ENCODE data around the gene AGTR1. TPM values are rescaled to one million over a fixed set of nuclear protein-coding genes. Genes with fewer than 3 reads are reported as not detected.

Gene AGTR1
- total RNA-seq, 1 experiment from 2014 or later: not detected

DNA sequence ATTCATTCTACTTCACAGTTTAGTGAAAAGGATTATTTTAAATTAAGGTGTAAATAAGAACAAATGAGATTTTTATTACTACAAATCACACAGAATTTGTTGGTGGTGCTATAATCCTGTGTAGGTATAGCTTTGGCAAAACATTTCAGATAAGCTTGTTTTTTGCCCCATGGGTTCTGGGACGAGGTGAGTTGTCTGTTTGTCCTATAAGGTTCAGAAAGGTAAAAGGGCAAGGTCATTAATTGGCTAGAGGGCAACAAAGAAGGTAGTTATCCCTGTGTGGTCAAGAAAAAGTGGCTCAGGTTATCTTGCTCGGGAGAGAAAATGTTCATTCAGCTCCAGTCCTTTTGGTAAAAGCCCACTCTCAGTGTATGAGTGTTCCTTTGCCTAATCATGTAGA, 23.2 kb downstream of the AGTR1 start:
- no peak overlapping the region for H3K4me3 Mint-ChIP-seq (ENCODE audit: unreplicated experiment)
- H3K9me3 Mint-ChIP-seq (ENCODE audit: unreplicated experiment): no peaks in the 10 kb centered on the region
- no peaks in the 10 kb centered on the region for H3K9me3 ChIP-seq
- no peaks in the 10 kb centered on the region for H3K36me3 Mint-ChIP-seq (ENCODE audit: insufficient read depth, unreplicated experiment)
- no peak for TF ChIP-seq CTCF (IDR thresholded peaks at IDR 0.05; ENCODE audit: insufficient read depth in 1 of 2, low read depth in 1 of 2, low read length in 1 of 2, severe bottlenecking in 1 of 2, unreplicated experiment in 1 of 2)
- H3K27me3 Mint-ChIP-seq (ENCODE audit: insufficient read depth, unreplicated experiment): no peaks in the 10 kb centered on the region
- no peaks in the 10 kb centered on the region for H3K27me3 ChIP-seq (replicated peaks; ENCODE audit: control insufficient read depth, insufficient read depth, low read length)
- intact Hi-C loops (cut with micrococcal nuclease; ENCODE audit: unreplicated experiment): no loop called here
- no peaks in the 10 kb centered on the region for H3K4me1 Mint-ChIP-seq (ENCODE audit: low read depth, unreplicated experiment)
- no peak for DNase-seq
- POLR2A ChIA-PET: no interaction called here
- H3K36me3 ChIP-seq (ENCODE audit: control insufficient read depth, insufficient read depth, low read length): no peaks in the 10 kb centered on the region
- no peaks in the 10 kb centered on the region for H3K4me1 ChIP-seq
- no TSS peak for BruUV-seq (replicated peaks)
- no peak overlapping the region for H3K27ac Mint-ChIP-seq (ENCODE audit: unreplicated experiment)
- H3K4me3 ChIP-seq (ENCODE audit: low read depth, low read length): no peak overlapping the region
- CTCF ChIA-PET: no interaction called here

DNA sequence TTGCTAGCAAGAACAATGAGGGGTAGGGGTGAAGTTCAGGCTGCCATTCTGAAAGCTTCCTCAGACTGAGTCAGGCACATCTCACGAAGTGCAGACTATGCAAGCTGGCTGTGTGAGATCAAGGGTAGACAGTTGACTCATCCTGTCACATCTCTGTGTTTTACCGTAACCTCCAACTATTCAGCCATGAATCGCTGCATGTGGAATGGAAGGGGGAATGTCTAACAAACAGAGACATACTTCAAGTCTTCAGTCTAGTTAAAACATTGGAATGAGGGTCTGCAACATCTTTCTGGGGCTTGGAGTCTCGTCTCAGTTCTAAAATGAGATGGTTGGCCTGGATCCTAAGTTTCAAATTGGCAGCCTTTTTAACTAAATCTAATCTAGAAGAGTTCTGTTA, 25.9 kb downstream of the AGTR1 start:
- no peak for DNase-seq
- Histone ChIP-seq H3K27me3 (replicated peaks; ENCODE audit: control insufficient read depth, insufficient read depth, low read length) (no peaks in the 10 kb centered on the region), H3K4me3 (ENCODE audit: low read depth, low read length) (no peak overlapping the region), H3K36me3 (ENCODE audit: control insufficient read depth, insufficient read depth, low read length) (no peaks in the 10 kb centered on the region), H3K9me3 (no peaks in the 10 kb centered on the region), H3K4me1 (no peaks in the 10 kb centered on the region)
- Mint-ChIP-seq H3K27ac (ENCODE audit: unreplicated experiment) (no peak overlapping the region), H3K4me1 (ENCODE audit: low read depth, unreplicated experiment) (peaks cover 6% of the 10 kb centered on the region), H3K9me3 (ENCODE audit: unreplicated experiment) (no peaks in the 10 kb centered on the region), H3K27me3 (ENCODE audit: insufficient read depth, unreplicated experiment) (peaks cover 3% of the 10 kb centered on the region), H3K4me3 (ENCODE audit: unreplicated experiment) (no peak overlapping the region), H3K36me3 (ENCODE audit: insufficient read depth, unreplicated experiment) (no peaks in the 10 kb centered on the region)
- intact Hi-C loops (cut with micrococcal nuclease; ENCODE audit: unreplicated experiment): no loop called here
- no TSS peak for BruUV-seq (replicated peaks)
- no peak for TF ChIP-seq CTCF (IDR thresholded peaks at IDR 0.05; ENCODE audit: insufficient read depth in 1 of 2, low read depth in 1 of 2, low read length in 1 of 2, severe bottlenecking in 1 of 2, unreplicated experiment in 1 of 2)
- CTCF ChIA-PET: no interaction called here
- POLR2A ChIA-PET: no interaction called here

DNA sequence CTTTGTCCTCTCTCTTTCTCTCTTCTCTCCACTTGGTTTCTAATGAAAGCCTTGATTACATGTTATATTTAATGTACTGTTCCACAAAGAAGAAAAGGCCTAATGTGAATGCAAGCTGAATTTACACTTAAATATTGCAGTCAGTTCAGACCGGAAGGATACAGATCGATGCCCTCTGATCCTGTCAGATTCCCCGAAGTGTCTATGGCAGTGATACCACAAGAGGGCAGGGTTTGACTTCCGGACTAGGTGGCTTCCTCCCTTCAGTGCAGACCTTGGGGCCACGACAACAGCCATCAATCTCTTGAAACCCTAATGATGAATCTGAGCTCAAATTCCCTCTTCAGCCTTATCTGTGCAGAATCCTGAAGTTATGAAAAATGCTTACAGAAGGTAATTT, 29.5 kb downstream of the AGTR1 start:
- TF ChIP-seq CTCF (IDR thresholded peaks at IDR 0.05; ENCODE audit: insufficient read depth in 1 of 2, low read depth in 1 of 2, low read length in 1 of 2, severe bottlenecking in 1 of 2, unreplicated experiment in 1 of 2): peak; percentile 53 to 61
- ChIA-PET POLR2A (no interaction called here), CTCF (interaction anchor here (0.6 to 0.7 kb wide), 3 partner anchors 152 to 347 kb away, joined by 3 to 6 read pairs (median 3); no protein-coding TSS in a partner anchor)
- Mint-ChIP-seq H3K4me3 (ENCODE audit: unreplicated experiment) (no peak overlapping the region), H3K27me3 (ENCODE audit: insufficient read depth, unreplicated experiment) (peaks cover 3% of the 10 kb centered on the region), H3K36me3 (ENCODE audit: insufficient read depth, unreplicated experiment) (no peaks in the 10 kb centered on the region), H3K27ac (ENCODE audit: unreplicated experiment) (no peak overlapping the region), H3K9me3 (ENCODE audit: unreplicated experiment) (no peaks in the 10 kb centered on the region), H3K4me1 (ENCODE audit: low read depth, unreplicated experiment) (peaks cover 6% of the 10 kb centered on the region)
- Histone ChIP-seq H3K4me1 (no peaks in the 10 kb centered on the region), H3K27me3 (replicated peaks; ENCODE audit: control insufficient read depth, insufficient read depth, low read length) (no peaks in the 10 kb centered on the region), H3K36me3 (ENCODE audit: control insufficient read depth, insufficient read depth, low read length) (no peaks in the 10 kb centered on the region), H3K9me3 (no peaks in the 10 kb centered on the region), H3K4me3 (ENCODE audit: low read depth, low read length) (no peak overlapping the region)
- intact Hi-C loops (cut with micrococcal nuclease; ENCODE audit: unreplicated experiment): loop anchor here (1.0 to 5.0 kb wide), 5 partner anchors 110 to 220 kb away; no protein-coding TSS in a partner anchor
- BruUV-seq (replicated peaks): no TSS peak
- peak; percentile 41 to 56 for DNase-seq

All from Caco-2 (cell line).